ENCODE data around the gene PRKCZ.

Gene PRKCZ

GRCh38 chr1:2049718-2050431, at the start of gene PRKCZ:
TSS of gene PRKCZ (plus strand) at chr1:2050411. CDS start at chr1:2050631, 220 bp downstream.
- DNase-seq, result peak in 8 of 56 donors; percentile 18 to 62 (median 38)

DNA sequence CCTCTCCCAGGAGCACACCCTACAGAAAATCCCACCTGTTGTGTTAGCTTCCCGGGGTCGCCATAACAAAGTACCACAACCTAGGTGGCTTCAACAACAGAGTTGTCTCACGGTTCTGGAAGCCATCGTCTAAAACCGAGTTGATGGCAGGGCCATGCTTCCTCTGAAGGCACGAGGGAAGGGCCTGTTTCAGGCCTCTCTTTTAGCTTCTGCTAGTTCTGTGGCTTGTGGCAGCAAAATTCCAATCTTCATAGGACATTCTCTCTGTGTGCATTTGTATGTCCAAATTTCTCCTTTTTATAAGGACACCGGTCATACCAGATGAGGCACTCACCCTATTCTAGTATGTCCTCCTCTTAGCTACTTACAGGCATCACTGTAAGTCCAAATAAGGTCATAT, 49.8 kb upstream of the PRKCZ start:
- no peak for DNase-seq

DNA sequence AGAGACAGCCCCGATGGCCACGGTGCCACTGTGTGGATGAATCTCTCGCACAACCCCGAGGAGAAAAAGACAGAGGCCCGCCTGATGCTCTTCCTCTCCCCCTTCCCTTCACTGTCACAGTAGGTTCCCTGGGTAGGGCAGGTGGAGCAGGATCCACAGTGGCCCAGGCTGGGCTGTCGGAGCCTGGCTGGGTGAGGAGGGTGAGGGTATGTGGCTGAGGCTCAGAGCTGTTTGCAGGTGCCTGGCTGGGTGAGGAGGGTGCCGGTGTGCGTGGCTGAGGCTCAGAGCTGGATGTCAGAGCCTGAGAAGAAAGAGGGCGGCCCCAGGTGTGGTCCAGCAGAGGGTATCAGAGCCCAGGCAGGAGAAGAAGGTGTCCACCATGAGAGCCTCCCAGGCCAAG, 49.4 kb upstream of the PRKCZ start:
- DNase-seq, result no peak

DNA sequence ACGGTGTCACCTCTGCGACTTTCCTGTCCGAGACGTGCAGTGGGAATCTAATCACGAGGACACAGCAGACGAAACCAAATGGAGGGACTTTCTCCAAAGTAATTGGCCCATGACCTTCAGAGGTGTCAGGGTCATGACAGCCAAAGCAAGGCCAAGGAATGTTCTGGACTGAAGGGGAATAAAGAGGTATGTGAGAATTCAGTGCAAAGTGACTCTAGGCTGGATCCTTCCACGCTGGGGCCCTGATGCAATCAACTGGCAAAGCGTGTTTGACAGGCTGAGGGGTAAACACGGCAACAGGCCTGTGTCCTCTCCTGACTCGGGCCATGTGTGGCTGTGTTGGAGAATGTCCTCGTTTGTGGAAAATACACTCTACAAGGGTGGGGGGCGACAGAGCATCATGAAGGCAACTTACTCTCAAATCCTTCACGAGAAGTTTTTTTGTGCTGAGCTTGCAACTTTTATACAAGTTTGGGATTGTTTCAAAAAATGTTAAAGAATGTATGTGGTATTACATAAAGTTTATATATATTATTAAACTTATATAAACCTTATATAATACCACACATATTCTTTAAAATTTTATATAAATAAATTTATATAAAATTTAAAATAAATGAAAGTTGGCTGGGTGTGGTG, 48.3 kb upstream of the PRKCZ start:
- DNase-seq, result no peak

- peak in 33 of 56 donors; percentile 11 to 84 (median 39) for DNase-seq
Measured at GRCh38 chr1:2003541-2004131, 46.6 kb upstream of the PRKCZ start, which contains the start of gene CFAP74. TSS of gene CFAP74 (minus strand) at chr1:2003786. CDS start at chr1:1990956, 12,830 bp downstream.

DNA sequence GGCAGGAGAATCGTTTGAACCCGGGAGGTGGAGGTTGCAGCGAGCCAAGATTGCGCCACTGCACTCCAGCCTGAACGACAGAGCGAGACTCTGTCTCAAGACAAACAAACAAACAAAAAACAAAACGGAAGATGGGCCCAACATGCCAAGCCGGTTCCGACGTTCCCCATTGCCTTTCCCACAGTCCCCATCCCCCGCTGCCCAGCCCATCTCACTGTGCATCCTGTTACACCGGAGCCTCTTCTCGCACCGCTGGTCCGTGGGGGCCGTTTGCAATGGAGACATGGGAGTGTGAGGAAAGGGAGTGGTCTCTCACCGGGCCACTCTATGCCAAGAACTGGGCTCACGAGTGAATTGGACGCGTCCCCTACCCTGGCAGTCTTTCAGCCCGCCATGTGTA, 45.4 kb upstream of the PRKCZ start:
- DNase-seq, result no peak

DNA sequence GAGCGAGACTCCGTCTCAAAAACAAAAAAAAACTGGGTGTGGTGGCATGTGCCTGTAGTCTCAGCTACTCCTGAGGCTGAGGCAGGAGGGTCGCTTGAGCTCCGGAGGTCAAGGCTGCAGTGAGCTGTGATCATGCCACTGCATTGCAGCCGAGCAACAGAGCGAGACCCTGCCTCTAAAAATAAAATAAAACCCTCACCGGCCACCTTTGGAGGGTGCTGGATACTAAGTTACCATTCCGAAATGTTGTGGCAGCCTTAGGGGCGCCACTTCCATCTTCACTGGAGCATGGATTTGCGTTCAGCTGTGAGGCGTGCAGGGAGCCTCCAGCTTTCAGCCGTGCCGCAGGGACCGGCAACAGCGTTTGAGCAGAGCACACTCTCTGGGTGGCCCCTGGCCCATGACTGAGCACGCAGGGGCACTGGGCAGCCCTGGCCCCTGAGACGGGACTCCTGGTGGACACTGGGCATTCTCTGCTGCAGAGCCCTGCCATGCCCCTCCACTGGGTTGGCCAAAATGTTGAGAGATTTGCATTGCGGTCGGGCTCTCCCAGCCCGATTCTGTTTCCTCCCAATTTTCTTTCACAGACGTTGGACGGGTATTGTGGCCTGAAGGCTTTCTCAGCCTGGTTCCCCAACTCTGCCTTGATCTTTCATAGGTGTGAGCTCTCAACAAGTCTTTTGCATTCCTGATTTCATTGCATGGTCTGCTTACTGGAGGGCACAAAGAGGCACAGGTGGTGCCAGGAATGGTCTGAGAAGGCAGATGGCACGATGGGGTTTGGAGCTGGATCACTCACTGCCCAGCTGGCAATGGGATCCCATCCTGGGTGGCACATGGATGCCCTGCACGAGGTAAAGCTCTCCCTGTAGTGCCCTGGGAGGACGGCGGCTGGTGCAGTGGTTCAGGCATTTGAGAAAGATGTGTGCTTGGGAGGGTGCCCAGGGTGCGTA, 40.8 kb upstream of the PRKCZ start:
- DNase-seq, result no peak

DNA sequence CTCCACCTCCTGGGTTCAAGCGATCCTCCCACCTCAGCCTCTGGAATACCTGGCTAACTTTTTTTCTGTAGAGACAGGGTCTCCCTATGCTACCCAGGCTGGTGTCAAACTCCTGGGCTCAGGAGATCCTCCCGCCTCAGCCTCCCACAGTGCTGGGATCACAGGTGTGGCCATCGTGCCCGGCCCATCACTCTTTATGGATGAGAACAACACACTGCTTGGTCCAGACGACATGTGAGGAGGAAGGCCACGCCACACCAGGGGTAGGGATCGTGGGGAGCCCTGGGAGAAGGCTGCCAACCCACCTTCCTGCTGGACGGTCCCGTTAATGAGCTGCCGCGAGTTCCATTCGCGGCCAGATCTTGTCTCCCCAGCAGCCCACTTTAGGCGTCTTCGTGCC, 36.0 kb upstream of the PRKCZ start:
- DNase-seq, result no peak

DNA sequence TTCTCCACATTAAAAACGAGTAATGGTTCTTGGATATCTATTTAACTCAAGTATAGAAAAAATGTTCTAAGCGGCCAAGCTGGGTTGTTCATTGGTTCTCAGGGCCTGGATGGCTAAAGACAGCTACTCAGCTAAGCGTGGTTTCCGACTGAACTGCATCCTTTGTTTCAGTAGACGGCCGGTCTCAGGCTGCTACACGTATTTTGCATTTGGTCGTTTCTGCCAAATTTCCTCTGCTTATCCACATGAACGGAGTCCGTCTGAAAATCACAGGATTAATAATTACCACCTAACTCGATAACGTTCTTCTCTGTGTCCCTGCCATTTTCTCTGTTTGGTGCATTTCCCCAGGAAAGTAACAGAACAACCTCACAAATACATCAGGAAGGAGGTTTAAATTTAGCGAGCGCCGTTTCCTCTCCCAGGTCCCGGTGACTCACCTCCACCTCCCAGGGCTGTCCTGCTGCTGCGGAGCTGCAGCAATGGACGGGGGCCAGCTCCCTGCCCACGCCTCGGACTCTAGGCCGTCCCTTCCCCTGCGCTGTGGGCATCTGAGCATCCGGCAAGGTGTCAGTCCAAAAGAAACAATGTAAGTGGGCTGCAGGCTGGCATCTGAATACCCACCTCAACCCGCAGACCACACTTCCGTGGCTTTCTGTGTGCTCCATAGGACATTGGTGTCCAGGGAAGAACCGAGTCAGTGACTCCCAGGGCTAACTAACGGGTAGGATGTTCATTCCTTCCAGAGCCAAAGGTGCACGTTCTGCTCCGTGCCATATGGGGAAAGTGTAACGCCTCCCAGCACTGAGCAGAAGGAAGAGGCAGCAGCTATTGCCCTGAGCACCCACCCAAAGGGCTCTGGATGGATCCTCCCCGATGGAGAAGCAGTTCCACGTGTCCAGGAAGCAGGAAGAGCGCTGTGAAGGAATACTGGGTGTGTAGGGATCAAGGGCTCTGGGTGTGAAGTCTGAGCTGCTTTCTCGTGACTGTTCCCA, 35.2 kb upstream of the PRKCZ start:
- no peak for DNase-seq

GRCh38 chr1:2016123-2016522, 34.1 kb upstream of the PRKCZ start:
- DNase-seq, result no peak

DNA sequence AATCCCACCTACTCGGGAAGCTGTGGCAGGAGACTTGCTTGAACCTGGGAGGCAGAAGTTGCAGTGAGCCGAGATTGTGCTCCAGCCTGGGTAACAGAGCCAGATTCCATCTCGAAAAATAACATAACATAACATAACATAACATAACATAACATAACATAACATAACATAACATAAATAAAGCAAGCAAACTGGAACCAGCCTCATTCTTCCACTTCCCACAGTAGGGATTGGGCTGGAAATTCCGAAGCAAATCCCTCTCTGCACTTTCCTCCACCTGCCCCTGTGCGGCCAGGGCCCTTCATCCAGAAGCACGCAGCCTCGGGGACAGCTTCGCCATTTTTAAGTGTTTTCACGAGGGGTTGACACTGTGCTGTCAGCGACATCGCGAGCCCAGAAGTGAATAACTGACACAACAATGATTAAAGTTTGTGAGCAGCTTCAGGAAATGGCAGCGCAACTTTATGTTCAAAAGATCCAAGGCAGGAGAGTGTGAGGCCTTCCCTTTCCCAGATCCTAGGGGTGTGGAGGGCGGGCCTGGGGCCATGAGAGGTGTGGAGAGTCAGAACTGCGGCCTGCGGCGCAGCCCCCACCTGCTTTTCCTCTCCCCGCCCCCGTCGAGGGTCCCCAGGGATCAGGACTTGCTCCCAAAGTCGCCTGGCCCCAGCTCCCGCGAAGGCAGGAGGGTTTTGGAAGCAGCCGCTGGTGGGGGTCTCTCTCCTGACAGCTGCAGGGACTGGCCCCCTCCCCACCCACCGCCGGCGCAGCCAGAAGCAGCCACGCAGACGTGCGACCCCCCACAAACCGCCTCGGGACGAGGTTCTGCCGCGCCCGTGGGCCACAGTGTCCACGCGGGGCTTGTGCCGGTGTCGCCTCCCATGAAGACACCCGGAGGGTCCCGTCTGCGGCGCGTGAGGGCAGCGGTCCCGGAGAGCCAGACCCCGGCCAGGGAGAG, 31.7 kb upstream of the PRKCZ start:
- no peak for DNase-seq

- DNase-seq, result peak in 2 of 56 donors; percentile 20 to 43
Measured at GRCh38 chr1:2019172-2019543, 31.1 kb upstream of the PRKCZ start, which contains the start of gene GABRD. TSS of gene GABRD (plus strand) at chr1:2019345. CDS start at chr1:2019424, 79 bp downstream.

DNA sequence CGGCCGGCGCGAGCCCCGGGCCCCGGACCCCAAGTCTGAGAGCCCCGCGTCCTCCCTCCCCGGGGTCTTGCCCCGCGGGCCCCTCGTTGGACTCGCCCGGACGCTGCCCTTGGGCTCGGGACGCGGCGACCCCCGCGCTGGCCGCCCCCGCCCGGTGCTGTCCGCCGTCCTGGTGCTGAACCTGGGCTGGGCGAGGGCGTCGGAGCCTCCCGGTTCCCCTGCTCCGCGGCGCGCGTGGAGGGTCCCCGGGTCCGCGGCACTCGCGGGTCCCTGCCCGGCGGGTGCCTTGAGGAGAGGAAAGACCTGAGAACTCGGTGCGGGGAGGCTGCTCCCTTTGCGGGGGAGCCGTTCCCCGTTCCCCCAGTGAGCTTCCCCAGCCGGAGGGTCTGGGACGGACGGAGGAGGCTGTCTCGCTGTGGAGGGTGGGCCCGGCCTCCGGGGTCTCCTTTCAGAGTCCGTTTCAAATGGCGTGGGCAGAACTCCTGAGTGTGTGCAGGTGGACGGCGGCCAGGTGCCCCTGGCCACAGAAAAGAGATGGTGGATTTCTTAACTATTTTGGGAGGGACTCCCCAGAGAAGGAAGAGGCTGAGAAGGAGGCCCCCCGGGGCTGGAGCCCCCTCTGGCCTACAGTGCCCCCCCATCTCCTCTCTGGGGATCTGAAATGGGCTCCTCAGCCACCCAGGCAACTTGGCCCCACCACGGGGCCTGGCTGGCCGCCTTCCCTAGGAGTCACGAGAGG, 30.5 kb upstream of the PRKCZ start:
- DNase-seq, result no peak

- no peak for DNase-seq
Measured at GRCh38 chr1:2020310-2020655, 29.9 kb upstream of the PRKCZ start.

GRCh38 chr1:2021550-2021949, 28.7 kb upstream of the PRKCZ start:
- peak in 41 of 56 donors; percentile 8 to 88 (median 53) for DNase-seq

DNA sequence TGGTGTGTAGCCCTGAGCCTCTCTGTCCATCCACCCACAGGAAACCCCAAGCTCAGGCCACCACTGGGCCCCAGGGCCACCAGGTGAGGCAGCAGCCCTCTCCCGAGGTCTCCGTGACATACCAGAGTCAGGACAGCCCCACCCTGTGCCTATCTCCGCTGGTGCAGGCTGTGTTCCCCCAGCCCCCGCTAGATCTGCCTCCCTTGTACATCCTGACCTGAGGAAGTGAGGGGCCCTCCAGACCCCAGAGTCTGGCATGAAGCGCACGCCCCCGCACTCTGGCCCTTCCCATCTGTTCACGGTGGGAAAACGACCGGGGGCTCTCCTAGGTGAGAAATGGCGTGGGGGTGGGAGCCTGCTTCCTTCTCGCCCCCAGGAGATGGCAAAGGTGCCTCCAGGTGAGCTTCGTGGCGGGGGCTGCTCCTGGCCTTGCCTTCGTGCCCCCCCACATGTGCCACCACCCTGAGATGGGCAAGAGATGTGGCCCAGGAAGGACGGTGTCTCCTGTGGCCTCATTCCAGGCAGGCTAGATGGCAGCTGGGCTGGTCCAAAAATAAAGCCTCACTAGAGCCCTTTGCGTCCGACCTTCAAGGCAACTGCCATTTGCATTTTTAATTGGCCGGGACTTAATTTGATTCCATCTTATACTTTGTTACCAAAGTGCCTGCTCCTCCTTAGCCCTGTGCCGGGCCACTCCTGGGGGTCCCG, 28.0 kb upstream of the PRKCZ start:
- no peak for DNase-seq

- DNase-seq, result no peak
Measured at GRCh38 chr1:2023187-2023586, 27.0 kb upstream of the PRKCZ start.

DNA sequence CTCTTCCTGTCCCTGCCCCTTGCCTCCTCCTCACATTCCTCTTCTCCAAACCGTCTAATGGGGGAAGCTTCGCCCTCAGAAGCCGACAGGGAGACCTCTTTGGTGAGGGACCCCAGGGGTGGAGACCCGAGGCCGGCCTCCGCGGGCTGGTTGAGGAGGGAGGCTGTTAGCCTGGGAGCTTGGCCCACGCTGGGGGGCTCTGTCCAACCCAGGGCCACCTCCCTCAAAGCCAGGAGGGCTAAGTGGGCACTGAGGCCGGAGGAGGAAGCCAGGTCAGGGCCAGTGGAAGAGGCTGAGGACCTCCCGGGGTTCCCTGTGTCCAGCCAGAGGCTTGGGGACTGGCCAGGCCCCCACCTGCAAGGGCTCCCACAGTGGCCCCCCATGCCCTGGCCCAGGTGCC, 25.8 kb upstream of the PRKCZ start:
- no peak for DNase-seq
